SW480 (cell line): ENCODE measurements around the gene PPM1F.

Experiments
- DNase-seq: peaks from one replicate; pipeline ENCODE4 v3.0.0-alpha.2; 2016; ENCODE audit warnings: low spot score

The PPM1F gene

GRCh38 chr22:21960200-21961126 is 7.8 kb upstream of the PPM1F start:
- DNase-seq = no peak

DNA sequence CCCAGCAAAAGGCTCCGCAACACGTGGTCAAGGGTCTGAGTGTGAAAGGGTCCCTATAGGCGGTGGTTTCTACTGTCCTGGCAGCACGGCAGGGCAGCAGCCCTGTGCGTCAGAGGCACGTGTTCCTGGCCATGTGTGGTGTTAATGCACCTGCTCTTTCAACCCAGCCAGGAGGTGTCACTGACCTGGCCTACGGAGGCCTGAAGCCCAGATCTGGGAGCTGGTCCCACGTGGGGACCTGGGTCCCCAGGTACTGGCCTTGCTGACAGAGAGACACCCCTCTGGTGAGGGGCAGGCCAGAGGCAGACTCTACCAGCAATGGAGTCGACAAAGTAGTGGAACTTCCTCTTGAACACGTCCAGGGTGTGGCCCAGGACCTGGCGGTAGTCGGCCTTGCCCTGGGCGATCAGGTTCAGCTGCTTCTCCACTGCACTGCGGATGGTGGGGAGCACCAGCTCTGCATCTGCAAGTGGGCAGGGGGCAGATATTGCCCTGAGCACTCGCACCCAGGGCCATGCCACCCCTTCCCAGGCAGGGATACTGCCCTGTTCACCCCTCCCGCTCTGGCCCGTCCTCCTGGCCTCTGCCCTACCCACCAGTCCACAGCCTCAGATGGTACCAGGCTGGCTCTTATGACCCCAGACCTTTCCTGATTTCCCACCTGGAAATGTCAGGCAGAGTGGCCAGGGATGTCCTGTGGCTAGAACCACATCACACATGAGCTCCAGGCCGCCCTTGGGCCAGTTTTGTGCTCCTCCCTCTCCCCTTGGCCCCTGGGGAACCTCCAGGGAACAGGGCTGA is 6.8 kb upstream of the PPM1F start:
- DNase-seq = no peak

DNA sequence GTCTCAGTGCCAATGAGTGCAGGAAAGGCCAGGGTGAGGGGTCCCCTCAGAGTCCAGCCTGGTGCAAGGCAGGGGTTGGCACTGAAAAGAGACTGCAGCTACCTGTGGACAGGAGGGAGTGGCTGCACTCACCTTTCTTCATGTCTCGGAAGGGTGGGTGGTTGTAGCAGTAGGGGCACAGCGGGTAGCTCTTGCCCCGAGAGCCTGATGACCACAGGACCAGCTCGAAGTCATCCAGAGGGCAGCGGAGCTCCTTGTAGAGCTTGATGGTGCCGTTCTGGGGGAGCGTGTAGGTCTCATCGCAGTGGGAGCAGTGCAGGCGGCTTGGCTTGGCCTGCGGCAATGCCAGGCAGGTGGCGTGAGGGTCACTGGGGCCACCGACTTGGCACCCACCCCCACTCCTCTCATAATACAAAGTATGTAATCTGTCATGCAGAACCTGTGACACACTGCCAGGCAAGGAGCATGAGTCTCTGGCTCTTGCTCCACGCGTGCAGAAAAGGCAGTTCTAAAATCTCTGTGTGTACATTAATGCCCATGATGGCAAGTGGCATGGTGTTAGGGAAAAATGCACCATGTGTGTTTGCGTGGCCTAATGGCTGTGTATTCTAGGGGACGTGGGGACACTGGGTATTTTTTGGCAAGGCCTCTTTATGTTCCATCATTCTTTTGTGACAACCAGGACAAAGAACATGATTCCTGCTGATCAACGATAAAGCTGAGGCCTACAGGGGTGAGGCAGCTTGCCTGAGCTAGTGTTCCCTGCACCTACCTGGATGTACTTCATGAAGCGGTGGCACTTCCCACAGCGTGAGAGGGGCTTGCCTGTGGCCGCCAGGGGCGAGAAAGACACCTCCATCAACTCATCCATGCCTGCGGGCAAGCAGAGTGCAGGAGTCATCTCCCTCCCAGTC is 6.0 kb upstream of the PPM1F start:
- no peak for DNase-seq

DNA sequence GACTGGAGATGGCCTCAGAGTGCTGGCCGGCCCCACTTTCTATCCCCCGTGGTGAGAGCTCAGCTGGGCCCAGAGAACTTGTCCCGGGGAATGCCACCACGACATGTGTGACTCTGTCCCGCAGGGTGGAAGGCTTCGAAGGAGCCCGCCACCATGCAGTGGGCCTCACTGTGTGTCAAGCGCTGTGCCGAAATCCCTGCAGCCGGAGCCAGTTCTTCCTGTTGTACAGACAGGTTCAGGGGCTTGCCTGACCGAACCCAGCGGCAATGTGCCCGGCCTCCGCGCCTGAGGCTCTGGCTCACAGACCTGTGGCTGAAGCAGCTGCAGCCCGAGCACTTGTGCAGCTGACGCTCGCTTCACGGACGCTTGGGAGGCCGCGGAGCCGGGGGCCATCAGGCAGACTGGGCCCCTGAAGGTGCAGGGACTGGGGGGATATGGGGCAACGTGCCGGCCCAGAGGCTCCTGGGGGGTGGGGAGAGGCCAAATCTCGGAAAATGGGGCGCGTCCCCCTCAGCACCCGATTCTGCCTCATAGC is 650 bp downstream of the PPM1F start:
- no peak for DNase-seq

GRCh38 chr22:21951062-21951461 is 1.6 kb downstream of the PPM1F start:
- DNase-seq = no peak

- DNase-seq = no peak
Measured at GRCh38 chr22:21949948-21950347, 2.7 kb downstream of the PPM1F start.

- DNase-seq = no peak
Measured at GRCh38 chr22:21949569-21949918, 3.1 kb downstream of the PPM1F start.

DNA sequence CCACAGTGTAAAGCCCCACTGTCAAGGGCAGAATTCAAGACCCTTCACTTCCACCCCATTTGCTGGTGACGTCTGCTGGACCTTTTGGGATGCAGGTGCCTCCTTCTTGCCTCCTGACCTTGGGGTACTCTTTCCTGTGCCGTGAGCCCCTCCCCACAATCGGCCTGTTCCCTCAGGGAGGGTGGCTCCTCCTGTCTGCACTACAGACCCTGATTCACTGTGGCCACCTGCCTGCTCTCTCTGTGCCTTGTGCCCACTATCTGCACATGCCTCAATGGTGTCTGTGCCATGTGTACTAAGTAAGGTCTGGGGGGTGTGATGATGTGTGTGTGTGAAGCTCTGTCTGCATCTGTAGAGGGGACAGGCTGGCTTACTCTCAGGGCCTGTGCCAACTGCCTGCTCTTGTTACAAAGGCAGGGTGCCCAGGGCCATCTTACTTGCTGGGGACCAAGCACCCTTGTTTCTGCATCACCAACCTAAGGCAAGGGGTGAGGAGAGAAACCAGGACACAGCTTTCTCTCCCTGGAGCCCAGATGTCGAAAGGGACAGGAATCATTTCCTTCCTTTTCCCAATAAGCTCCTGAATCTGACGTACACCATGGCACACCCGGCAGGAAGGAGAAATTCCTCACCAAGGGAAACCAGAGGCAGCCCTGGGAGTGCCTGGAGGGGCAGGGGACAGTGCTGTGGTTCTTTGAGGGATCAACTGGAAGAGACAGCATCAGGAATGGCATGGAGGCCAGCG is 3.7 kb downstream of the PPM1F start:
- DNase-seq = no peak

DNA sequence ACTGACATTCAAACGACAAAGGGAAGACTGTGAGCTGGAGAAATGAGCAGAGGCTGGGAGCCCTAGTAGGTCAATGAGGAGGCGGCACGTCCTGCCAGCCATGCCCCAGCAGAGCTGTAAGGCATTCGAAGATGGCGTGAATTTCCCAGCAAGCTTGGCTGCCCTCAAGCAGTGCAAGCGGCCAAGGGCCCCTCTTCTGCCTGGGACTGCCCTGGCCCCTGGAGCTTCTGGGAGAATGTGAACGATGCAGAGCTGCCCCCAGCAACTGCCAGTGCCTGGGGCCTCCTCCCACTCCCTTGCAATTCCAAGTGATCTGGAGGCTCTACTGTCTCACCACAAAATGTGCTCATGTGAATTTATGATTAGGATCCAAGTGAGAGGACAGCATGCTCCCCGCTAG is 4.3 kb downstream of the PPM1F start:
- no peak for DNase-seq

DNA sequence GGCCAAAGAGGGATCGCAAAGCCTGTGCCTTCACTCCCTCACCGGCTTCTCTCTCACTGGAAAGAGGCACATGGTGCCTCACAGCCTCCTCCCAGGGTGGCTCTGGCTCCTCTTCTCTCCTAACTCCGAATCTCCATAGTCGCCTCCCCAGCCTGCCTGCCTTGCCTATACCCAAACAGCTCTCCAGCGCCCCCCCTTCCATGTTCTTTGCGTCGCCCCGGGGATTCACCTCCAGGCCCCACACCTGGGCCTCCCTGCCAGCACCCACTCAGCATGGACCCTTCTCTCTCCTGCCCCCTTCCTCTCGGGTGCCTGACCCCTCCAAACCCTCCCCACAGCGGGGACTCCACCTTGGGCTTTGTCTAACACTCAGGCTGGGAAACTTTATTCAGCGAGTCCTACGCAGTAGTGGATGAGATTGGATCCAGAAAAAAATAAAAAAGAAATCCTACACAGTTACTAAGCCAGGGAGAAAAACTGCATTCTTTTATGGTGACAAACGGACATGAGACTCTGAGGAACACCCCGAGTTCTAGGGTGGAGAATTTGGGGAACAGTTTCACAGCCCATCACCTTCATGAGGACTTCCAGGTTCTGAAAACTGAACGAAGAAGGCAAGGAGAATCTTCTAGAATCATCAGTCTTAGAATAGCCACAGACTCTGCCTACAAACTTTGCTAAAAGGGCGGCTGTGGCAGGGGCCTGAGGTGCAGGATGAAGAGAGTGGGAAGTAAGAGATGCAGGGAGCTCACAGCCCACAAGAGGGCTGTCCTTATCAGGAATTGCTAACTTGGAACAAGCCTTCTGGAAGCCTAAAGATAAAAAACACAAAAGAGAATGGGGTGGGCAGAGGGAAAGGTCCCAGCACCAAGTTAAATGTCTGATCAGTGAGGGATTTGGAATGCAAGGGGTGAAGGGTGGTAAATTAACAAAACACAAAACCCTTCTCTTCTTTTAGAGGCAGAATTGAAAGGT is 5.3 kb downstream of the PPM1F start:
- no peak for DNase-seq

GRCh38 chr22:21946262-21946925 is 6.3 kb downstream of the PPM1F start:
- DNase-seq = no peak

DNA sequence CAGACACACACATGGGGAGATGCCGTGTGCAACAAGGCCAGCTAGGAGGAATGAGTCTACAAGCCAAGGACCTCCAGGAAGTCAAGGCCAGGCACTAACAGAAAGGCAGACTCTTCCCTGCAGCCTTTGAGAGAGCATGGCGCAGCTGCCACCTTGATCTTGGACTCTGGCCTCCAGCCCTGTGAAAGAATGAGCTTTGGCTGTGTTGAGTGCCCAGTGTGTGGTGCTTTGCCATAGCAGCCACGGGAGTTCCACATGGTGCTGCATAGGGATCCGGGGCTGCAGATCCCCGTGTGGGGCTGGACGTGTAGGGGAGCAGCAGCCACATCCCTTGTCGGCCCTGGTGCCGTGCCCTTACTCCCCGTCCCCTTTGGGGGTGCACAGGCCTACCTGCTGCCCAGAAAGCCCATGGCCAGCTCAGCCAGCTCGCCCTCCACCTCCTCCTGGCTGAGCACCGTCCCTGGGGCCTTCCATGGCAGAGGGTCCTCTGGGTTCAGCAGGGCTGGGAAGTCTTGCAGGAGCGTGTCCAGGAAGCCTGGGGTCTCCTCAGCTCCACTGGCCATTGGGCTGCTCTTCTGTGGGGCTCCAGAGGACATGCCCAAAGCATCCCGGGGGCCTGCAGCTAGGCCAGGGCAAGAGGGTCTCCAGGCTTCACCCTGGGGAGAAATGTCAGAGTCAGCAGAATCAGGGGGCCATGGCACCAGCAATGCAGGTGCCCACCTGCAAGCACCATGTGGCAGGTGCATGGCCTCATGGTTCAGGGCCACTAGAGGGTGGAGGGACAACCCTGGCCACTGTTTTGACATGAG is 7.0 kb downstream of the PPM1F start:
- no peak for DNase-seq

GRCh38 chr22:21944871-21945270 is 7.8 kb downstream of the PPM1F start:
- no peak for DNase-seq

GRCh38 chr22:21943571-21944448 is 8.8 kb downstream of the PPM1F start:
- DNase-seq = no peak

DNA sequence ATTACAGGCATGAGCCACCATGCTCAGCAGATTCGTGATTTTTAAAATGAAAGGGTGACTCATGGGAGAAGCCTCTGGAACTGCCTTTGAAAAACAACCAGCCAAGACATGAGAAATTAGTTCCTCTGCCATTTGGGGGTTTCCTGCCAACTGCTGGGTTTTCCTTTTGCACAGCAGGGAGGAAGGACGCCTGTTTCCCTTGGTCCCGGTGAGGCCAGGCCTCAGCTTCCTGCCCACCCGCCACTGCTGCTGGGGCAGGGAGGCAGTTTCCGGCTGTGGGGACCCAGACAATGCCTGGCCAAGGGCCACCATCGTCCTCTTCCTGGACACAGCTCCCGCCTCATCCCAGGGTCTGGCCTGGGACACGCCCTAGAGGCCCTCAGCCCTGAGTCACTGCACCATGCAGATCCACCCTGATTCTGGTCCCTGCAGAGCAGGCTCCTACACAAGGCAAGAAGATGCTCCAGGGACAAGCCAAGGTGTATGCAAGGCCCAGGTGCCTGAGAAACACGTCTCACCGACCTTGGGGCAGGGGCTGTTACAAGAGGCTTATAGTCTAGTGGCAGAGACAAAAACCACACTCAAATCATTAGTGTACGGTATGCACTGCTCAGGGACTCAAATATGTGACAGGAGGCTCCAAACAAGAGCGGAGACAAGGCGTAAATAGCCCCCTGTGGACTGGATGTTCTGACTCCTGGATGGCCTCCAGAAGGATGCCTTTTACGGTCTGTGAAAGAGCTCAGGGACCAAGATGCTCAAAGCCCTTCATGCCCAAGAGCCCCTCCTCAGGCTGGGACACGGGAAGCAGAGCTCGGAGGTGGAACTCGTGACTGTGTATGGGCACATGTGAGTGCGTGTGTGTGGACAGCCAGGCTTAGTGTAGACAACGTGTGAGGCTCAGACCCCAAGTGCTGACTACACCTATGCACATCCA is 10.0 kb downstream of the PPM1F start:
- DNase-seq = peak; percentile 44

- no peak for DNase-seq
Measured at GRCh38 chr22:21941921-21942320, 10.7 kb downstream of the PPM1F start.
